Measurements from ENCODE around the gene SNX6. TPM values are rescaled to one million over a fixed set of nuclear protein-coding genes. Genes with fewer than 3 reads are reported as not detected.

Gene SNX6
- total and polyA plus RNA-seq, 2 experiments from 2014 or later = 110 to 157 TPM

DNA sequence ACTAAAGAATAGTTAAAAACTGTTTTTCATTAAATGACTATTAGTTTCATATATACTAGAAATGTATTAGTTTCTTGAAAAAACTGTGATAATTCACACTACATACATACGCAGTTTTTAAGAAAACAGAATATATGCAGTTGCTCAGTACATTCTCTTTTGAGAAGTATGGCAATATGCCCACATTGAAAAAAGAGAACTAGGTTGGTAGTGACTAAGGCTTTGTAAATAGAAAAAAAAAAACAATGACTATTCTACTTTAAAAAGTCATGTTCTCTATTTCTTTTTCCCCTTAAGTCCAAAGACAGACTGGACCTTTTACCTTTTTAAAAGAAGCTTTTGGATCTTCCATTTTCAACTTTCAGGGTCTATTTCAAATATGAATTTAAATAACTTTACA is 25.0 kb downstream of the SNX6 start (continued):
- TF ChIP-seq, protein P1, sequence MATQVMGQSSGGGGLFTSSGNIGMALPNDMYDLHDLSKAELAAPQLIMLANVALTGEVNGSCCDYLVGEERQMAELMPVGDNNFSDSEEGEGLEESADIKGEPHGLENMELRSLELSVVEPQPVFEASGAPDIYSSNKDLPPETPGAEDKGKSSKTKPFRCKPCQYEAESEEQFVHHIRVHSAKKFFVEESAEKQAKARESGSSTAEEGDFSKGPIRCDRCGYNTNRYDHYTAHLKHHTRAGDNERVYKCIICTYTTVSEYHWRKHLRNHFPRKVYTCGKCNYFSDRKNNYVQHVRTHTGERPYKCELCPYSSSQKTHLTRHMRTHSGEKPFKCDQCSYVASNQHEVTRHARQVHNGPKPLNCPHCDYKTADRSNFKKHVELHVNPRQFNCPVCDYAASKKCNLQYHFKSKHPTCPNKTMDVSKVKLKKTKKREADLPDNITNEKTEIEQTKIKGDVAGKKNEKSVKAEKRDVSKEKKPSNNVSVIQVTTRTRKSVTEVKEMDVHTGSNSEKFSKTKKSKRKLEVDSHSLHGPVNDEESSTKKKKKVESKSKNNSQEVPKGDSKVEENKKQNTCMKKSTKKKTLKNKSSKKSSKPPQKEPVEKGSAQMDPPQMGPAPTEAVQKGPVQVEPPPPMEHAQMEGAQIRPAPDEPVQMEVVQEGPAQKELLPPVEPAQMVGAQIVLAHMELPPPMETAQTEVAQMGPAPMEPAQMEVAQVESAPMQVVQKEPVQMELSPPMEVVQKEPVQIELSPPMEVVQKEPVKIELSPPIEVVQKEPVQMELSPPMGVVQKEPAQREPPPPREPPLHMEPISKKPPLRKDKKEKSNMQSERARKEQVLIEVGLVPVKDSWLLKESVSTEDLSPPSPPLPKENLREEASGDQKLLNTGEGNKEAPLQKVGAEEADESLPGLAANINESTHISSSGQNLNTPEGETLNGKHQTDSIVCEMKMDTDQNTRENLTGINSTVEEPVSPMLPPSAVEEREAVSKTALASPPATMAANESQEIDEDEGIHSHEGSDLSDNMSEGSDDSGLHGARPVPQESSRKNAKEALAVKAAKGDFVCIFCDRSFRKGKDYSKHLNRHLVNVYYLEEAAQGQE (IDR thresholded peaks at IDR 0.05; ENCODE audit: unreplicated experiment) = no peak
- no peak for TF ChIP-seq ZNF331 (CRISPR knock-in tag; IDR thresholded peaks at IDR 0.05; ENCODE audit: low read depth)
- TF ChIP-seq JUNB (IDR thresholded peaks at IDR 0.05; ENCODE audit: unreplicated experiment) = no peak

DNA sequence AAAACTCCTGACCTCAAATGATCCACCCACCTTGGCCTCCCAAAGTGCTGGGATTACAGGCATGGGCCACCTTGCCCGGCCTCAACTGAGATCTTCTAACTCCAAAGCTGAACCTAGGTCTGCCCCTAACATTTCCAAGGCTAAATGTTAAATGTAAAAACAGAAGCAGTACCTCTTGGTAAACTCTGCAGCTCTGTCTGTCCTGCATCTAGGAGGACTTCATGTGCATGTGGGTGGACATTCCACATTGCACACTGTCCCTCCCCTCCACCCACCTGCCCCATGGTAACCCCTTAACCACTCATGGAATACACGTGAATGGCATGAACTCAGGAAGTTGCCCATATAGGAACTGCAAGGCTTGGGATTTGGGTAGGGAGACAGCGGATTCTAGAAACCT is 33.1 kb downstream of the SNX6 start:
- no peaks in the 10 kb centered on the region for H3K4me1 ChIP-seq (ENCODE audit: insufficient read depth)
- no peak for TF ChIP-seq CREB1 (CRISPR knock-in tag; IDR thresholded peaks at IDR 0.05; ENCODE audit: low read depth)
- no peak for TF ChIP-seq EZH2 (IDR thresholded peaks at IDR 0.05; ENCODE audit: low read depth, unreplicated experiment)
- no peak overlapping the region for H3K4me2 ChIP-seq
- H3K9me2 ChIP-seq (ENCODE audit: insufficient read depth) = no peaks in the 10 kb centered on the region
- H3K36me3 ChIP-seq (ENCODE audit: insufficient read depth) = peaks cover 60% of the 10 kb centered on the region
- H3K79me2 ChIP-seq (replicated peaks; ENCODE audit: insufficient read depth) = no peaks in the 10 kb centered on the region
- peaks cover 2% of the 10 kb centered on the region for H3K27me3 Mint-ChIP-seq (ENCODE audit: insufficient read depth, low read depth, poor library complexity)
- ATAC-seq (no peak), DNase-seq (ENCODE audit: low spot score) (no peak)
- H3K4me3 ChIP-seq = no peak overlapping the region
- no peaks in the 10 kb centered on the region for H3K9me3 Mint-ChIP-seq
- H3K36me3 Mint-ChIP-seq (ENCODE audit: low read depth) = peaks cover 65% of the 10 kb centered on the region
- H3K4me3 Mint-ChIP-seq = no peak overlapping the region
- no peaks in the 10 kb centered on the region for H3K27me3 ChIP-seq (ENCODE audit: insufficient read depth)
- no peaks in the 10 kb centered on the region for H3F3A ChIP-seq (replicated peaks; ENCODE audit: low read depth)
- H3K27ac Mint-ChIP-seq = no peak overlapping the region
- no peaks in the 10 kb centered on the region for H4K20me1 ChIP-seq (replicated peaks; ENCODE audit: insufficient read depth)
- H3K27ac ChIP-seq (ENCODE audit: low read depth) = no peak overlapping the region
- H3K4me1 Mint-ChIP-seq = no peaks in the 10 kb centered on the region
- H2AFZ ChIP-seq = no peak overlapping the region

DNA sequence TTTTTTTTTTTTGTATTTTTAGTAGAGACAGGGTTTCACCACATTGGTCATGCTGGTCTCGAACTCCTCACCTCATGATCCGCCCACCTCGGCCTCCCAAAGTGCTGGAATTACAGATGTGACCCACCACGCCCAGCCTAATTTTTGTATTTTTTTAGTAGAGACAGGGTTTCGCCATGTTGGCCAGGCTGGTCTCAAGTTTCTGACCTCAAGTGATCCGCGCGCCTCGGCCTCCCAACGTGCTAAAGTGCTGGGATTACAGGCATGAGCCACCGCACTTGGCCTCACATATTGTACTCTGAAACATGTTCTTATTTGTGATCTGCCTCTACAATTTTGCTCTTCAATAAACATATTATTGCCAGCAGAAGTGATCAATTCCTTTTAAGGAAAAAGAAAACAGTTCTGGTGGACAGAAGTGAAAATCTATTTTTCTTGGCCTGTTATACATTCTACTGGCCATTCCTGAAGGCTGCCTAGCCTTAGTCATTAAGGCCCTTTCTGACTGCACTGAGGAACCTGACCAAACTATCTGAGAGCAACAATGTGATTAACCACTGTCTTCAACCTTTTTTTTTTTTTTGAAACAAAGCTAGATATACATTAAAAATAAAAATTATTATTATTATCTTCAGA is 36.1 kb downstream of the SNX6 start:
- Mint-ChIP-seq H3K27ac (no peak overlapping the region), H3K4me3 (no peak overlapping the region), H3K4me1 (no peaks in the 10 kb centered on the region), H3K36me3 (ENCODE audit: low read depth) (peaks cover 69% of the 10 kb centered on the region), H3K9me3 (no peaks in the 10 kb centered on the region), H3K27me3 (ENCODE audit: insufficient read depth, low read depth, poor library complexity) (peaks cover 2% of the 10 kb centered on the region)
- DNase-seq (ENCODE audit: low spot score) (no peak), ATAC-seq (no peak)
- H3K79me2 ChIP-seq (replicated peaks; ENCODE audit: insufficient read depth) = no peaks in the 10 kb centered on the region
- H3K9me2 ChIP-seq (ENCODE audit: insufficient read depth) = no peaks in the 10 kb centered on the region
- no peak overlapping the region for H2AFZ ChIP-seq
- H3K4me1 ChIP-seq (ENCODE audit: insufficient read depth) = no peaks in the 10 kb centered on the region
- H3K27ac ChIP-seq (ENCODE audit: low read depth) = no peak overlapping the region
- H3K27me3 ChIP-seq (ENCODE audit: insufficient read depth) = no peaks in the 10 kb centered on the region
- H3K4me2 ChIP-seq = no peak overlapping the region
- peaks cover 54% of the 10 kb centered on the region for H3K36me3 ChIP-seq (ENCODE audit: insufficient read depth)
- no peak overlapping the region for H3K4me3 ChIP-seq
- H4K20me1 ChIP-seq (replicated peaks; ENCODE audit: insufficient read depth) = no peaks in the 10 kb centered on the region
- H3F3A ChIP-seq (replicated peaks; ENCODE audit: low read depth) = no peaks in the 10 kb centered on the region
- TF ChIP-seq NANOG (IDR thresholded peaks at IDR 0.05; ENCODE audit: borderline replicate concordance) (no peak), STAT1 (IDR thresholded peaks at IDR 0.05; ENCODE audit: unreplicated experiment) (no peak), JUNB (IDR thresholded peaks at IDR 0.05; ENCODE audit: unreplicated experiment) (no peak), ZNF331 (CRISPR knock-in tag; IDR thresholded peaks at IDR 0.05; ENCODE audit: low read depth) (no peak), CREB1 (CRISPR knock-in tag; IDR thresholded peaks at IDR 0.05; ENCODE audit: low read depth) (no peak)
- TF ChIP-seq, protein P2, sequence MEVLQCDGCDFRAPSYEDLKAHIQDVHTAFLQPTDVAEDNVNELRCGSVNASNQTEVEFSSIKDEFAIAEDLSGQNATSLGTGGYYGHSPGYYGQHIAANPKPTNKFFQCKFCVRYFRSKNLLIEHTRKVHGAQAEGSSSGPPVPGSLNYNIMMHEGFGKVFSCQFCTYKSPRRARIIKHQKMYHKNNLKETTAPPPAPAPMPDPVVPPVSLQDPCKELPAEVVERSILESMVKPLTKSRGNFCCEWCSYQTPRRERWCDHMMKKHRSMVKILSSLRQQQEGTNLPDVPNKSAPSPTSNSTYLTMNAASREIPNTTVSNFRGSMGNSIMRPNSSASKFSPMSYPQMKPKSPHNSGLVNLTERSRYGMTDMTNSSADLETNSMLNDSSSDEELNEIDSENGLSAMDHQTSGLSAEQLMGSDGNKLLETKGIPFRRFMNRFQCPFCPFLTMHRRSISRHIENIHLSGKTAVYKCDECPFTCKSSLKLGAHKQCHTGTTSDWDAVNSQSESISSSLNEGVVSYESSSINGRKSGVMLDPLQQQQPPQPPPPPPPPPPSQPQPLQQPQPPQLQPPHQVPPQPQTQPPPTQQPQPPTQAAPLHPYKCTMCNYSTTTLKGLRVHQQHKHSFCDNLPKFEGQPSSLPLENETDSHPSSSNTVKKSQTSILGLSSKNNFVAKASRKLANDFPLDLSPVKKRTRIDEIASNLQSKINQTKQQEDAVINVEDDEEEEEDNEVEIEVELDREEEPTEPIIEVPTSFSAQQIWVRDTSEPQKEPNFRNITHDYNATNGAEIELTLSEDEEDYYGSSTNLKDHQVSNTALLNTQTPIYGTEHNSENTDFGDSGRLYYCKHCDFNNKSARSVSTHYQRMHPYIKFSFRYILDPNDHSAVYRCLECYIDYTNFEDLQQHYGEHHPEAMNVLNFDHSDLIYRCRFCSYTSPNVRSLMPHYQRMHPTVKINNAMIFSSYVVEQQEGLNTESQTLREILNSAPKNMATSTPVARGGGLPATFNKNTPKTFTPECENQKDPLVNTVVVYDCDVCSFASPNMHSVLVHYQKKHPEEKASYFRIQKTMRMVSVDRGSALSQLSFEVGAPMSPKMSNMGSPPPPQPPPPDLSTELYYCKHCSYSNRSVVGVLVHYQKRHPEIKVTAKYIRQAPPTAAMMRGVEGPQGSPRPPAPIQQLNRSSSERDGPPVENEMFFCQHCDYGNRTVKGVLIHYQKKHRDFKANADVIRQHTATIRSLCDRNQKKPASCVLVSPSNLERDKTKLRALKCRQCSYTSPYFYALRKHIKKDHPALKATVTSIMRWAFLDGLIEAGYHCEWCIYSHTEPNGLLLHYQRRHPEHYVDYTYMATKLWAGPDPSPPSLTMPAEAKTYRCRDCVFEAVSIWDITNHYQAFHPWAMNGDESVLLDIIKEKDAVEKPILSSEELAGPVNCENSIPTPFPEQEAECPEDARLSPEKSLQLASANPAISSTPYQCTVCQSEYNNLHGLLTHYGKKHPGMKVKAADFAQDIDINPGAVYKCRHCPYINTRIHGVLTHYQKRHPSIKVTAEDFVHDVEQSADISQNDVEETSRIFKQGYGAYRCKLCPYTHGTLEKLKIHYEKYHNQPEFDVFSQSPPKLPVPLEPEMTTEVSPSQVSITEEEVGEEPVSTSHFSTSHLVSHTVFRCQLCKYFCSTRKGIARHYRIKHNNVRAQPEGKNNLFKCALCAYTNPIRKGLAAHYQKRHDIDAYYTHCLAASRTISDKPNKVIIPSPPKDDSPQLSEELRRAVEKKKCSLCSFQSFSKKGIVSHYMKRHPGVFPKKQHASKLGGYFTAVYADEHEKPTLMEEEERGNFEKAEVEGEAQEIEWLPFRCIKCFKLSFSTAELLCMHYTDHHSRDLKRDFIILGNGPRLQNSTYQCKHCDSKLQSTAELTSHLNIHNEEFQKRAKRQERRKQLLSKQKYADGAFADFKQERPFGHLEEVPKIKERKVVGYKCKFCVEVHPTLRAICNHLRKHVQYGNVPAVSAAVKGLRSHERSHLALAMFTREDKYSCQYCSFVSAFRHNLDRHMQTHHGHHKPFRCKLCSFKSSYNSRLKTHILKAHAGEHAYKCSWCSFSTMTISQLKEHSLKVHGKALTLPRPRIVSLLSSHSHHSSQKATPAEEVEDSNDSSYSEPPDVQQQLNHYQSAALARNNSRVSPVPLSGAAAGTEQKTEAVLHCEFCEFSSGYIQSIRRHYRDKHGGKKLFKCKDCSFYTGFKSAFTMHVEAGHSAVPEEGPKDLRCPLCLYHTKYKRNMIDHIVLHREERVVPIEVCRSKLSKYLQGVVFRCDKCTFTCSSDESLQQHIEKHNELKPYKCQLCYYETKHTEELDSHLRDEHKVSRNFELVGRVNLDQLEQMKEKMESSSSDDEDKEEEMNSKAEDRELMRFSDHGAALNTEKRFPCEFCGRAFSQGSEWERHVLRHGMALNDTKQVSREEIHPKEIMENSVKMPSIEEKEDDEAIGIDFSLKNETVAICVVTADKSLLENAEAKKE (CRISPR knock-in tag; IDR thresholded peaks at IDR 0.05) = no peak
